ENCODE measurements around the gene NSMCE1. TPM values are rescaled to one million over a fixed set of nuclear protein-coding genes. Genes with fewer than 3 reads are reported as not detected.
A peak's percentile ranks its signal among the peaks of the same experiment; 100 is the strongest.
"Not testable (repeated sequence)": the region's sequence is repeated elsewhere in the genome, so short reads cannot be mapped to it uniquely, and the experiment has no call there.

The NSMCE1 gene
- polyA plus RNA-seq, 1 donor, result 61.5 TPM

DNA sequence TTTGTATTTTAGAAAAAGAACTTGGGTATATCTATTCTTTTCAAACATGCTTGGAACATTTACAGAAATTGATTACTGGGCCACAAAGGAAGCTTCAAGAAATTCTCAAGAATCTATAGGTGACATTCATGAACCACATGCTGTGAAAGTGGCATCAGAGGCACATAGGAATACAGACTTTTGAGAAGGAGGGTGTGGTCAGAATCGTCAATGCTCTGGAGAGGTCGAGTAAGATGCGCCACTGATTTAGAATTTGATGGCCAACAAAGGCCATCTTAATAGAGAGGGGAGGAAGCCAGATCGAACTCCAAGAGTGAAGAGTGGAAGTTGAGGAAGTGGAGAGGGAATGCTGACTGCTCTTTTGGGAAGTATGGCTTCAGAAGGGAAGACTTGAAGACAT is 3.5 kb upstream of the NSMCE1 start:
- peaks cover 32% of the 10 kb centered on the region for H3K4me1 ChIP-seq (ENCODE audit: control insufficient read depth, insufficient read depth, low read length)
- H3K27ac ChIP-seq (ENCODE audit: low read length), result no peak overlapping the region
- no peaks in the 10 kb centered on the region for H3K27me3 ChIP-seq (ENCODE audit: control insufficient read depth, insufficient read depth, low read length)
- no peaks in the 10 kb centered on the region for H3K9me3 ChIP-seq (ENCODE audit: control insufficient read depth, low read depth, low read length)
- no peak for DNase-seq
- WGBS (ENCODE audit: insufficient coverage, low lambda C conversion rate), result no CpG with 5 or more reads among the region's 4 CpGs
- H3K4me3 ChIP-seq (ENCODE audit: low read length), result no peak overlapping the region
- H3K36me3 ChIP-seq (ENCODE audit: control insufficient read depth, insufficient read depth, low read length), result no peaks in the 10 kb centered on the region

DNA sequence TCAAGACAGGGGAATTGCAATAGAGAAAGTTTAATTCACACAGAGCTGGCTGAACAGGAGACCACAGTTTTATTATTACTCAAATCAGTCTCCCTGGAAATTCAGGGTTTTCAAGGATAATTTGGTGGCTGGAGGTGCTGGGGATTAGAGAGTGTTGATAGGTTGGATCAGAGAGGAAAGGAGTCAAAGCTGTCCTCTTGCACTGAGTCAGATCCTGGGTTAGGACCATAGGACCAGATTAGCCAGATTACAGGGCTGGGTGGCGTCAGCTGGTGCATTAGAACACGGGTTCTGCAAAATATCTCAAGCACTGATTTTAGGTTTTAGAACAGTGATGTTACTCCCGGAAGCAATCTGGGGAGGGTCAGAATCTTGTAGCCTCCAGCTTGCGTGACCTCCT is 1.8 kb upstream of the NSMCE1 start:
- no peaks in the 10 kb centered on the region for H3K27me3 ChIP-seq (ENCODE audit: control insufficient read depth, insufficient read depth, low read length)
- H3K36me3 ChIP-seq (ENCODE audit: control insufficient read depth, insufficient read depth, low read length), result no peaks in the 10 kb centered on the region
- H3K4me1 ChIP-seq (ENCODE audit: control insufficient read depth, insufficient read depth, low read length), result peaks cover 32% of the 10 kb centered on the region
- no peak for DNase-seq
- WGBS (ENCODE audit: insufficient coverage, low lambda C conversion rate), result no CpG with 5 or more reads among the region's 4 CpGs
- no peak overlapping the region for H3K4me3 ChIP-seq (ENCODE audit: low read length)
- peak overlapping the region; percentile 79 for H3K27ac ChIP-seq (ENCODE audit: low read length)
- H3K9me3 ChIP-seq (ENCODE audit: control insufficient read depth, low read depth, low read length), result no peaks in the 10 kb centered on the region

DNA sequence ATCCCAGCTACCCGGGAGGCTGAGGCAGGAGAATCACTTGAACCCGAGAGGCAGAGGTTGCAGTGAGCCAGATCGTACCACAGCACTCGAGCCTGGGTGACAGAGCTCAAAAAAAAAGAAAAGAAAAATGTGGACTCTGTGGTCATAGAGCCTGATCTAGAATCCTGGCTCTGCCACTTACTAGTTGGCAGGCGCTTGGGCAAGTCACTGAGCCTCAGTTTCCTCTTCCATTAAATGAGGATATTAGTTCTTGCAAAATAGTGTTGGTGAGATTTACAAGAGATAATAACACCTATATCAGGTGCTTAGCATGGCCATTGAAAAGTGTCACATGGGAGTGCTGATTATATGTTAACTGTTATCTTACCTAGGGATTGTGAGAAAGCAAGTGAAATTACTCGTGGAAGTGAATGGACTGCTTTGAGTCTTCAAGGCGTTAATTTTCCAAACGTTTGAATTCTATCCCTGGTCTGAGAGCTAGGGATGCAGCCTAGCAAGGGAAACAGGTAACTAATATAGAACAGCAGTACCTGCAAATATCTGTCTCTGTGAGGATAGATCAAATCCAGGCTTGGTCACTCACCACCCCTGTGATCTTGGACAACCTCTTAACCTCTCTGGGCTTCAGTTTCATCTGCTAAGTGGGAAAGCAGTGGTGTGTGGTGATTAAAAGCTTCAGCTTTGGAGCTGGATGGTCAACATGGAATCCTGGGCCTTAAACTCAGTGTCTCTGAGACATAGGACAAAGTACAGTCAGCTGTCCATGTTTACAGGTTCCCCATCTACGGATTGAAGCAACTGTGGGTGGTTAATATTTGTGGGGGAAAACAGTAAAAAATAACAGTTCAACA is 953 bp upstream of the NSMCE1 start:
- peak overlapping the region; percentile 79 for H3K27ac ChIP-seq (ENCODE audit: low read length)
- DNase-seq, result peak; percentile 35 to 71
- 20% methylated on average over 2 of the region's 9 CpGs for WGBS (ENCODE audit: insufficient coverage, low lambda C conversion rate)
- peaks cover 31% of the 10 kb centered on the region for H3K4me1 ChIP-seq (ENCODE audit: control insufficient read depth, insufficient read depth, low read length)
- H3K4me3 ChIP-seq (ENCODE audit: low read length), result peak overlapping the region; percentile 84
- no peaks in the 10 kb centered on the region for H3K27me3 ChIP-seq (ENCODE audit: control insufficient read depth, insufficient read depth, low read length)
- H3K9me3 ChIP-seq (ENCODE audit: control insufficient read depth, low read depth, low read length), result no peaks in the 10 kb centered on the region
- no peaks in the 10 kb centered on the region for H3K36me3 ChIP-seq (ENCODE audit: control insufficient read depth, insufficient read depth, low read length)

DNA sequence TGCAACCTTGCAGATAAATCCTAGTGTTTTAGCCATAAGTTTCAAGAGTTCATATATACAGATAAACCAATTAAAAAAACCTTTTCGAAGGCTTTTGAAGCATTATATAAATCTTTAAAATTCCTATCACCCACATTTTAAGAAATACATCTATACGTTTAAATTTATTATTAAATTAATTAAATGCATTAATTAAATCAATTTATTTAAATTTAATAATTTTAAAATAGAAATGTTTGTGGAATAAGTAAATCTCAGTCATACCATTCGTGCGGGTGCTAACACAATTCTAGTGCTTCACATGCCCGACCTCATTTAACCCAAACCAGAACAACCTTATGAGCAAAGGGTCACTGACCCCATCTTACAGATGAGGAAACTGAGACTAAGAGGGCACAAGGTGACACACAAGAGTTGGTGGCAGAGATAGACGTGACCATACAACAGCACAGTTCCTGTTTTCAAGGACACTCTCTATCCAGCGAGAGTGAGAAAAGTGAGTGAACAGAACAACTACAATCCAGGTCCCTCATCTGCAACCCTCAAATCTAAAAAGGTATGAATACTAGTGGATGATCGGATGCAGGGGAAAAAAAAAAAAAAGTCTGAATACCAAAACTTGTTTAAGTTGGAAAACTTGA is 1.4 kb downstream of the NSMCE1 start:
- no peak for DNase-seq
- 94% methylated on average over 5 of the region's 8 CpGs for WGBS (ENCODE audit: insufficient coverage, low lambda C conversion rate)

DNA sequence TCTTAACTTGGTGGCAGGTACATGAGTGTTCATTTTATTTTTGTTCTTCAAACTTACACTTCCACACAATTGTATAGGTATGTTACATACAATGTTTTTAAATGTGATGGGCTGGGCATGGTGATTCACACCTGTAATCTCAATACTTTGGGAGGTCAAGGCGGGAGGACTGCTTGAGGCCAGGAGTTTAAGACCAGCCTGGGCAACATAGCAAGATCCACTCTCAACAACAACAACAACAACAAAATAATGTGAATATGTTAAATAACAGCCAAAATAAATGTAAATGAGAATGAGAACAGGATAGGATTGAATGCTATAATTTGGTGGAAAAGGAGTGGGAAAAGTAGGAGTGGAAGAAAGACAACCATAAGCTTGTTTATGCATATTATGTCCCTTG is 2.6 kb downstream of the NSMCE1 start:
- no CpG with 5 or more reads among the region's 1 CpG for WGBS (ENCODE audit: insufficient coverage, low lambda C conversion rate)

More for the DNA sequence above, 1.4 kb downstream of the NSMCE1 start:
- Histone ChIP-seq H3K9me3 (ENCODE audit: control insufficient read depth, low read depth, low read length) (no peaks in the 10 kb centered on the region), H3K4me3 (ENCODE audit: low read length) (no peak overlapping the region), H3K27me3 (ENCODE audit: control insufficient read depth, insufficient read depth, low read length) (no peaks in the 10 kb centered on the region), H3K4me1 (ENCODE audit: control insufficient read depth, insufficient read depth, low read length) (peaks cover 14% of the 10 kb centered on the region), H3K27ac (ENCODE audit: low read length) (no peak overlapping the region), H3K36me3 (ENCODE audit: control insufficient read depth, insufficient read depth, low read length) (no peaks in the 10 kb centered on the region)

DNA sequence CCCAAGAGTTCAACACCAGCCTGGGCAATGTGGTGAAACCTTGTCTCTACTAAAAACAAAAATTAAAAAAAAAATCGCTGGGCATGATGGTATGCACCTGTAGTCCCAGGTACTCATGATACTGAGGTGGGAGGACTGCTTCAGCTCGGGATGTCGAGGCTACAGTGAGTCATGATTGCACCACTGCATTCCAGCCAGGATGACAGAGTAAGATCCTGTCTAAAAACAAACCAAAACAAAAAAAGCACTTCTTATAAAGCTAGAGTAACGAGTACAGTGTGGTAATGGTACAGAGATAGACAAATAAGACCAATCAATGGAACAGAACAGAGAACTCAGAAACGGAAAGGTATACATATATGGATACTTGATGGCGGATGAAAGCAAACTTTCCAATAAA is 4.4 kb downstream of the NSMCE1 start:
- Histone ChIP-seq H3K36me3 (ENCODE audit: control insufficient read depth, insufficient read depth, low read length) (no peaks in the 10 kb centered on the region), H3K27me3 (ENCODE audit: control insufficient read depth, insufficient read depth, low read length) (no peaks in the 10 kb centered on the region), H3K27ac (ENCODE audit: low read length) (no peak overlapping the region), H3K4me3 (ENCODE audit: low read length) (no peak overlapping the region), H3K9me3 (ENCODE audit: control insufficient read depth, low read depth, low read length) (no peaks in the 10 kb centered on the region), H3K4me1 (ENCODE audit: control insufficient read depth, insufficient read depth, low read length) (peaks cover 4% of the 10 kb centered on the region)
- 94% methylated on average over 2 of the region's 6 CpGs for WGBS (ENCODE audit: insufficient coverage, low lambda C conversion rate)
- no peak for DNase-seq

More for the DNA sequence above, 2.6 kb downstream of the NSMCE1 start:
- H3K27ac ChIP-seq (ENCODE audit: low read length), result no peak overlapping the region
- no peaks in the 10 kb centered on the region for H3K36me3 ChIP-seq (ENCODE audit: control insufficient read depth, insufficient read depth, low read length)
- H3K27me3 ChIP-seq (ENCODE audit: control insufficient read depth, insufficient read depth, low read length), result no peaks in the 10 kb centered on the region
- no peak for DNase-seq
- H3K4me3 ChIP-seq (ENCODE audit: low read length), result no peak overlapping the region
- no peaks in the 10 kb centered on the region for H3K9me3 ChIP-seq (ENCODE audit: control insufficient read depth, low read depth, low read length)
- H3K4me1 ChIP-seq (ENCODE audit: control insufficient read depth, insufficient read depth, low read length), result peaks cover 11% of the 10 kb centered on the region

DNA sequence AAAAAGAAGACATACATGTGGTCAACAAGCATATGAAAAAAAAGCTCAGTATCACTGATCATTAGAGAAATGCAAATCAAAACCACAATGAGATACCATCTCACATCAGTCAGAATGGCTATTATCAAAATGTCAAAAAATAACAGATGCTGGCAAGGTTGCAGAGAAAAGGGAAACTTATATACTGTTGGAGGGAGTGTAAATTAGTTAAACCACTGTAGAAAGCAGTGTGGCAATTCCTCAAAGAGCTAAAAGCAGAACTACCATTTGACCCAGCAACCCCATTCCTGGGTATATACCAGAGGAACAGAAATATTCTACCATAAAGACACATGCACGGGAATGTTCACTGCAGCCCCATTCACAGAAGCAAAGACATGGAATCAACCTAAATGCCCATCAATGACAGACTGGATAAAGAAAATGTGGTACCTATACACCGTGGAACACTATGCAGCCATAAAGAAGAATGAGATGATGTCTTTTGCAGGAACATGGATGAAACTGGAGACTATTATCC is 5.6 kb downstream of the NSMCE1 start:
- DNase-seq; H3K4me1 ChIP-seq (ENCODE audit: control insufficient read depth, insufficient read depth, low read length); H3K36me3 ChIP-seq (ENCODE audit: control insufficient read depth, insufficient read depth, low read length); H3K27me3 ChIP-seq (ENCODE audit: control insufficient read depth, insufficient read depth, low read length); H3K9me3 ChIP-seq (ENCODE audit: control insufficient read depth, low read depth, low read length); H3K27ac ChIP-seq (ENCODE audit: low read length); H3K4me3 ChIP-seq (ENCODE audit: low read length): not testable (repeated sequence)
- no CpG with 5 or more reads among the region's 2 CpGs for WGBS (ENCODE audit: insufficient coverage, low lambda C conversion rate)

DNA sequence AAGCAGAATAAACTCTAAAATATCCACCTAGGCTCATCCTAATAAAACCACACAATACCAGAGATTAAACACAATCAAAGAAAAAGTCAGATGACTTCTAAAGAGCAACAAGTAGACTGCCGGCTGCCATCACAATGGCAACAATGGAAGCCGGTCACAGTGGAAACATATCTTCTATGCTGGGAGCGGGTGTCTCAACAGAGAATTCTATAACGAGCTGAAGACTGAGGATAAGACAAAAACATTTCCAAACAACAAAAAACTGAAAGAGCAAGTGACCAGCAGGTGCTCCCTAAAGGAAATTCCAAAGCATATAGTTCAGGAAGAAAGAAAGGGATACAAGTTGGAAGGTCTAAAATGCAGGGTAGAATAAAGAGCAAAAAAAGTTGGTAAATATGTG is 8.9 kb downstream of the NSMCE1 start:
- DNase-seq, result no peak
- no peaks in the 10 kb centered on the region for H3K9me3 ChIP-seq (ENCODE audit: control insufficient read depth, low read depth, low read length)
- 100% methylated on average over 1 of the region's 4 CpGs for WGBS (ENCODE audit: insufficient coverage, low lambda C conversion rate)

DNA sequence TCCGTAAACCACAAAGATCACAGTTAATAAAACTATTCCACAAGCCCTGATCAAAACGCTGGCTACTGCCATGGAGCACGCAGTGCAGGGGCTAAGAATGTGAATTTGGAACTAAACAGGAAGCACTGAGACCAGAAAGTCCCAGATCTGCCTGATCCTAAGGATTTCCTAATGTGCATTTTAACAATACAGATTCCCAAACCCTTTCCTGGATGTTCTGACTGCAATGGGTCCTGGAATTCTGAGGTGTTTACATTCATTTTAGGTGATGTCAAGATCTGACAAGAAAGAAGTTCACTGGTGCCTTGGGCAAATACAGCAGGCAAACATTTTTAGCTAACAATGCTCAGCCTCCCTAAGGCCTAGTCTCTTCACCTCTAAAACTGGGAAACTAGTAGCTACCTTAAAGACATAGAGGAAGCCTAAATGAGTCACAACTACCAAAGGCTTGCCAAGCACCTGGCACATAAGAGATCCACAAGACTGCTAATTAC is 10.3 kb downstream of the NSMCE1 start:
- no peak overlapping the region for H3K4me3 ChIP-seq (ENCODE audit: low read length)
- no peak for DNase-seq
- H3K27me3 ChIP-seq (ENCODE audit: control insufficient read depth, insufficient read depth, low read length), result no peaks in the 10 kb centered on the region
- H3K36me3 ChIP-seq (ENCODE audit: control insufficient read depth, insufficient read depth, low read length), result peaks cover 28% of the 10 kb centered on the region
- WGBS (ENCODE audit: insufficient coverage, low lambda C conversion rate), result no CpG with 5 or more reads among the region's 3 CpGs
- H3K9me3 ChIP-seq (ENCODE audit: control insufficient read depth, low read depth, low read length), result no peaks in the 10 kb centered on the region
- no peak overlapping the region for H3K27ac ChIP-seq (ENCODE audit: low read length)
- H3K4me1 ChIP-seq (ENCODE audit: control insufficient read depth, insufficient read depth, low read length), result peaks cover 2% of the 10 kb centered on the region

More for the DNA sequence above, 8.9 kb downstream of the NSMCE1 start:
- H3K4me3 ChIP-seq (ENCODE audit: low read length), result no peak overlapping the region
- no peaks in the 10 kb centered on the region for H3K4me1 ChIP-seq (ENCODE audit: control insufficient read depth, insufficient read depth, low read length)
- no peaks in the 10 kb centered on the region for H3K27me3 ChIP-seq (ENCODE audit: control insufficient read depth, insufficient read depth, low read length)
- H3K36me3 ChIP-seq (ENCODE audit: control insufficient read depth, insufficient read depth, low read length), result peaks cover 24% of the 10 kb centered on the region
- H3K27ac ChIP-seq (ENCODE audit: low read length), result no peak overlapping the region

DNA sequence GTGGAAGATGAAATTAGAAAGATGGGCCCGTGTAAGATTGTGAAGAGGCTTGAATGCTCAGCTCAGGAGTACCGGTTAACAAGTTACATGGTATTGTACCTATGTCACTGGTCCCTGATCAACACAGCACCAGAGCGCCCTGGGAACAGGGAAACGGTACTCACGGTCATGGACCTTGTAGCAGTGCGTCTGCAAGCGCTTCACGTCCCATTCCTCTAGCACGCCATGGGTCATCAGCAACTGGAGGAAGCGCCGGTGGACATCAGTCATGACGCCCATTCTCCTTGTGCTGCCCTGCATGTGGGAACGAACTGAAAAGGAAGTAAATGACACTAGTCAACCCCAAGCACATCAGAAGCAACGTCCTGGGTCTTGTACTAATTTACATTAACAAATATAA is 11.3 kb downstream of the NSMCE1 start:
- no peaks in the 10 kb centered on the region for H3K9me3 ChIP-seq (ENCODE audit: control insufficient read depth, low read depth, low read length)
- no peak overlapping the region for H3K27ac ChIP-seq (ENCODE audit: low read length)
- peaks cover 2% of the 10 kb centered on the region for H3K4me1 ChIP-seq (ENCODE audit: control insufficient read depth, insufficient read depth, low read length)
- no peaks in the 10 kb centered on the region for H3K27me3 ChIP-seq (ENCODE audit: control insufficient read depth, insufficient read depth, low read length)
- peaks cover 31% of the 10 kb centered on the region for H3K36me3 ChIP-seq (ENCODE audit: control insufficient read depth, insufficient read depth, low read length)
- 100% methylated on average over 2 of the region's 14 CpGs for WGBS (ENCODE audit: insufficient coverage, low lambda C conversion rate)
- DNase-seq, result no peak
- H3K4me3 ChIP-seq (ENCODE audit: low read length), result no peak overlapping the region
